Adrenal gland (tissue), 5 donors: Measurements from ENCODE around the gene MAGI1.

Source experiments
- POLR2A ChIP-seq, 2 donors: fragments of 450-650 bp; IDR thresholded peaks; one replicate each; pipeline ENCODE4 v1.6.1; 2017; ENCODE audit warnings: antibody characterized with exemption in 2 of 2, mild to moderate bottlenecking in 2 of 2, moderate library complexity in 1 of 2
- TF ChIP-seq, protein P1 (sequence below), 6 experiments: fragments of 450-650 bp in 4 of 6; fragments of 200-600 bp in 2 of 6; sonication (generic) in 1 of 6; IDR thresholded peaks; 1 replicate in 5 of 6; 2 replicates in 1 of 6; pipeline versions ENCODE4 v1.5.1 to v1.8.0; 2016 to 2021; ENCODE audit warnings: antibody characterized with exemption in 6 of 6, mild to moderate bottlenecking in 2 of 6, moderate library complexity in 1 of 6
- donor health status: DM: no; HTN: no; CAD: no.

DNA sequence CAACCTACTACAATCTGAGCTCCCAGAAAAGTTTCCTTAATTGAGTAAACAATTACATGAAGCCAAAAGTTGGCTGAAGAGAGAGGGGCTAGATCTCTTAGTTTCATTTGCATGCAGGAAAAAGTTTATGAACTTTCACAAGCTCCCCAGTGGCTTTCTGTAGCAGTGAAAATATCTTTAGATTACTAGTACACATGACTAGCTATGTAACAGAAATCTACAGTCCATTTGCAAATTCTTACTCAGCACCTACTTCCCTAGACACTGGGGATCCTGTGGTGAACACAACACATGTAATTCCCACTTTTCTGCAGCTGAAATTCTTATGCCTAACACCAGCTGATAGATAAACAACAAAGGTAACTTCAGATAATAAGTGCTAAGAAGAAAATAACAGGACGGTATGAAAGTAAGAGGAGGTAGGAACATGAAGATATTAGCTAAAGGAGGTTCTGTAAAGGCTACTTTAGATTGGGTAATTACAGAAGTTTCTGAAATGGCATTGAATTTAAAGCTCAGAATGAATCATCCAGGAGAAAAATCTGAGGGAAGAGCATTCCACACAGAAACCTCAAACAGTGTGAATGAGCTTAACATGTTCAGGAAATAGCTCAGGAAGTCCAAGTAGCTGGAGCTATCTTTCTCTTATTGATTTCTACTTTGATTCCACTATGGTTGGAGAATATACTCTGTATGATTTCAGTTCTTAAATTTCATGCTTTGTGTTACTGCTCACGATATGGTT, 204.8 kb downstream of the MAGI1 start:
- TF ChIP-seq, protein P1, sequence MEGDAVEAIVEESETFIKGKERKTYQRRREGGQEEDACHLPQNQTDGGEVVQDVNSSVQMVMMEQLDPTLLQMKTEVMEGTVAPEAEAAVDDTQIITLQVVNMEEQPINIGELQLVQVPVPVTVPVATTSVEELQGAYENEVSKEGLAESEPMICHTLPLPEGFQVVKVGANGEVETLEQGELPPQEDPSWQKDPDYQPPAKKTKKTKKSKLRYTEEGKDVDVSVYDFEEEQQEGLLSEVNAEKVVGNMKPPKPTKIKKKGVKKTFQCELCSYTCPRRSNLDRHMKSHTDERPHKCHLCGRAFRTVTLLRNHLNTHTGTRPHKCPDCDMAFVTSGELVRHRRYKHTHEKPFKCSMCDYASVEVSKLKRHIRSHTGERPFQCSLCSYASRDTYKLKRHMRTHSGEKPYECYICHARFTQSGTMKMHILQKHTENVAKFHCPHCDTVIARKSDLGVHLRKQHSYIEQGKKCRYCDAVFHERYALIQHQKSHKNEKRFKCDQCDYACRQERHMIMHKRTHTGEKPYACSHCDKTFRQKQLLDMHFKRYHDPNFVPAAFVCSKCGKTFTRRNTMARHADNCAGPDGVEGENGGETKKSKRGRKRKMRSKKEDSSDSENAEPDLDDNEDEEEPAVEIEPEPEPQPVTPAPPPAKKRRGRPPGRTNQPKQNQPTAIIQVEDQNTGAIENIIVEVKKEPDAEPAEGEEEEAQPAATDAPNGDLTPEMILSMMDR (IDR thresholded peaks at IDR 0.05), result no peak
- no peak for TF ChIP-seq POLR2A (IDR thresholded peaks at IDR 0.05)
